Stimulated activated CD4-positive, alpha-beta T cell treated with anti-CD3 and anti-CD28 coated beads, Interleukin-12 subunit alpha, Interleukin-12 subunit beta, amount 100 ng/mL, for 4 hours (primary cell): ENCODE results near the gene DIPK1C.

Source experiments
- DNase-seq: peaks from one replicate; pipeline ENCODE4 v3.0.0-alpha.2; 2020

The DIPK1C gene

DNA sequence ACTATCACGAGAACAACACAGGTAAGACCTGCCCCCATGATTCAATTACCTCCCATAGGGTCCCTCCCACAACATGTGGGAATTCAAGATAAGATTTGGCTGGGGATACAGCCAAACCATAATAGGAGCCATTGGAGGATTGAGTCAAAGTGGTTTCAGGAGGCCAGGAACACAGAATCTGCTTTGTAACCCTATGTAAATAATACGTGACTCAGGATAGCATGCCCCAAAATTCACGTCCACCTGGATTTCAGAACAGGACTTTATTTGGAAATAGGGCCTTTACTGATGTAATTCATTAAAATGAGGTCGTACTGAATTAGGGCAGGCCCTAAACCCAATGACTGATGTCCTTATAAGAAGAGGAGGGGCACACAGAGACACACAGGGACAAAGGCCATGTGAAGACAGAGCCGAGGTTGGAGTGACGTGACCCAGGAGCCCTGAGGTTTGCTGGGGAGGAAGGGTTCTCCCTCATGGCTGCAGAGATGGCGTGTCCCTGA lies 23.1 kb upstream of the DIPK1C start:
- no peak for DNase-seq

DNA sequence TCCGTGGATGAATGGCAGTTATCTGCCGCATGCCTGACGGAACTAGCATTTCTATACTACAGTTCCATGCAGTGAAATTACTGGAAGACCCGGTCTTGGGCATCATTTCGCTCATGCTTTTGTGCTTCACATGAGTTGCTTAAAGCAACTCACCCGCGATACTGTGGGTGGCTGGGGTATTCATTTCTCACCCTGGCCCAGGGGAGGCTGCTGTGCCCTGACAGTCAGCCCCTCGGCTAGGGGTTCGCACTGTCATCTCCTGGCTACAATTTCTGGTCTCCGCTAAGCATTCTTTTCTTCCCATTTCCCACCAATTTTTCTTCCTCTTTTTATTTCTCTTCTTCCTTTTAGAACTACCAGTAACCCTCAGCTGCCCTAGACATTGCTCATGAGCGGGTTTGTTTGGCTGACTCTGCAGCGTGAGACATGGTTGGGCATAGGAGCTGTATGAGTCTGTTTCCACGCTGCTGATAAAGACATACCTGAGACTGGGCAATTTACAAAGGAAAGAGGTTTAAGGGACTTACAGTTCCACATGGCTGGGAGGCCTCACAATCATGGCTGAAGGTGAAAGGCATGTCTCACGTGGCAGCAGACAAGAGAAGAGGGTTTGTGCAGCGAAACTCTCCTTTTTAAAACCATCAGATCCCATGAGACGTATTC lies 22.5 kb upstream of the DIPK1C start:
- no peak for DNase-seq

DNA sequence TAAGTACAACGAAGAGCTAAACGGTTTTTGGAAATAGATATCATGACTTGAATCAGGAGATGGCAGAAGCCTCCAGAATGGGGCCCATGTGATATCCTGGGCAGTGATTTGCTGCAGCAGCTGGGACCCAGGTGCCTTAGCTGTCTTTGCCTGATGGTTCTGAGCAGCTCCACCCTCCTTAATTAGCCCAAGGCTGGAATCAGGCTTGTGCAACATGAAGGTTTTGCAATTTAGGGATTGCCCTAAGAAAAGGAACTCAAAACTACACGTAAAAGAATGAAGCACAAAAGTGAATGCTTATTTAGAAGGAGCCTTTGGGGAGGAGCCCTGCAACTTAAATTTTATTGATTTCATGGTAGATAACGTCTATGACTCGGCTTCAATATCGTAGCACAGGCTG lies 21.8 kb upstream of the DIPK1C start:
- DNase-seq: no peak

DNA sequence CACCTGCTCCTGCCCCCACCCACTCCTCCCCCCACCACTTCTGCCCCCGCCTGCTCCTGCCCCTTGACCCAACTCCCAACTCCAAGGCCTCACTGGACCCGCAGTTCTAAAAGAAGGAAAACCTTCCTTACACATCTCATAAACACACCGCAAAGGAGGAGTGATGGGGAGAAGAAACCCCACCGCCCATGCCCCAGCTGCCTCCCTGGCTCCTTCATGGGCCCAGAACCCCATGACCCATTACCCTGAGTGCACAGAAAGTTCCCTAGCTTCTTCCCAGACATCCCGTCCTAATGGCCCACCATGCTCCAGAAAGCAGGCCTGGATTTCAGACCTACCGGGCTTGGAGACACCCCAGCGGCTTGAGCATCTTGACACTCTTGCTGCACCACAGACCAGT lies 21.2 kb upstream of the DIPK1C start:
- no peak for DNase-seq

DNA sequence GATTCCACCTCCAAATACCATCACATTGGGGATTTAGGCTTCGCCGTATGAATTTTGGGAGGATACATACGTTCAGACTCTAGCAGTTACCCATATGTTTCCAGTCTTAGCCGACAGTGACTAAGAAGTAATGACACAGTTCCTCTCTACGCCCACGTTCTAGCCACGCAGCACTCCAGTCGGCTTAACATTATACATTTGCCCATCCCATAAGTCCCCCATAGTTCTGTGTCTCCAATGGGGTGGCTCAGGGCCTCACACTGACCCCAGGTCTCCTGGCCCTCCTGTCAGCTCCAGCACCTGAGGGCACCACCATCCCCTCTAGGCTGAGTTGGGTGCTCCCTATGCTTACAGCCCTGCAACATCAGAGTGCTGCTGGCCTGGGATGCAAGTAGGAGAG lies 20.7 kb upstream of the DIPK1C start:
- DNase-seq: no peak

DNA sequence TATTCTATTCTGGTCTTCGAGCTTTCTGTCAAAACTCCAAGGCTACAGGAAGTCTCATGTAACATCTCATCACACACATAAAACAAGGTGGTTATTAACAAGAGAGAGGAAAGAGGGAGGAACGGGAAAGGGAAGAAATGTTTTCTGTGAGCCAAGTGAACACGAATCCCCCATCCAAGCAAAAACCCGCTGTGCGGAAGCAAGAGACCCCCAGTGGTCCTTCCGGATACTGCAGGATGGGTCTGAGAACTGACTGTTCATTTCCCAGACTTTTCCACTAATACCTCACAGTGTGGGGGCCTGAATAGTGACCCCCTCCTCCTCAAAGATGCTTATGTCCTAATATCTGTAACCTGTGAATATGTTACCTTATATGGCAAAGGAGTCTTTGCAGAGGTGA lies 19.0 kb upstream of the DIPK1C start:
- DNase-seq: no peak

DNA sequence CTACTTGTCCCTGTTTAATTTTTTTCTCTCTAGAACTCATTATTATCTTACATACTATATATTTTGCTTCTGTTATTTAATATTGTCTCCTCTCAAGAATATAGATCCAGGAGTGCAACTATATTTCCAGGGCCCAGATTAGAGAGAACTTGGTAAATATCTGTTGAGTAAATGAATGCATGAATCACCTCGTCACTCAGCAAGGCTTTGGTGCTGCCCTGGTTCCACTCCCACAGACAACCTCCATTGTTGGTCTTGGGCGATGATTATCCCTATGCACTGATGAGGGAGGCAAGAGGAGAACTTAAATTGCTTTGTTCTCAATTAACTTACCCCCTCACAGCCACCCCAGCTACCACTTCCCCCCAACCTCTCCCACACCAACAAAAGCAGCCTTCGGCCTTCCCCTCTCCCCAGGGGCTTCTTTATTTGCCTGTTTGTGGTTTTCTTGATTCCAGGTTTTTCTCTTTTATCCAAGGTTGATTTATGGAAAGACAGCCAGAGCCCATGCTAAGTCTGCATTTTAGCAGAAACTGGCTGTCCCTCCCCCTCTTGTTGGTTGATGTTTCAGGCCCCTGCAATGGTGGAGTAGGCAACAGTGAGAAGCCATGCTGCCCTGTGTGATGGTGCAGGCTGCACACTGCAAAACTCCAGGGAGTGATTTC lies 17.0 kb upstream of the DIPK1C start:
- DNase-seq: no peak

DNA sequence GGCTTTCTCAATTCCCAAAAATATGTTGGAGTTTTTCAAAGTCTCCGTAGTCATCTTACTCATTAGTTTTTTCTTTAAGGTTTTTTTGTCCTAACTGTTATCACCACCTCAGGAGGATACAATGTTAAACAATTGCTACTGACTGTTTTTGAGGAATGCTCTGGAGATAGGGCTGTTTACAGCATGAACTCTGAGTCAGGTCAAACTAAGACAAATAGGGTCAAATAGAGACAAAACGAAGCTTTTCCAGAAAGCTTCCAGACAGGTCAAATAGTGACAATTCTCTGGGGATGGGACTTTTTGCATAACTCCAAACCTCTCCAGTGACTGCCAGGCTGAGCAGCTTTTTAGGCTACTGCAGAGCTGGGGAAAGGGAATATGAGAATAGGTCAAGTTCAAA lies 15.2 kb upstream of the DIPK1C start:
- DNase-seq: no peak

DNA sequence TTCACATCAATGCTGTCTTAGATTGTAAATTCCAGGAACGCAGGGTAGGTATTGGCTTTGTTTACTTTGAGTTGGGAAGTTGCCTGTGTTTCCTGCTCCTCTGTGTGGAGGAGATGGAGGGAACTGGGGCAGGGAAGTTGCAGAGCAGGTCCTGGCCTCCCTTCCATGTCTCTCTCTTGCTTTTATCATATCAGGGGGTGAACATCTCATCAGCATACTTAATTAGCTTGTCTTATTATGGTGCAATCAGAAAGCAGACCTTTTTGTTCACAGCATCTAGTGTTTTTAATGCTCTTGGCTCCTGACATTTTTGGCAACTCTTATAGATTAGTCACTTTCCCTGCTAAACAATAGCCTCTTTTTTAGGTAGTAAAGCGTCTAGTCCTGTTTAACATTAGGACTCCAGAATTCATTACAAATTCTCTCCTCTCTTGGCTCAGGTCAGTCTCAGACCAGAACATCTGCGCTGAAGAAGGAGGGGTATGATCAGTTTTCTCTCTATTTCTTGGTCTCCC lies 11.5 kb upstream of the DIPK1C start:
- no peak for DNase-seq

DNA sequence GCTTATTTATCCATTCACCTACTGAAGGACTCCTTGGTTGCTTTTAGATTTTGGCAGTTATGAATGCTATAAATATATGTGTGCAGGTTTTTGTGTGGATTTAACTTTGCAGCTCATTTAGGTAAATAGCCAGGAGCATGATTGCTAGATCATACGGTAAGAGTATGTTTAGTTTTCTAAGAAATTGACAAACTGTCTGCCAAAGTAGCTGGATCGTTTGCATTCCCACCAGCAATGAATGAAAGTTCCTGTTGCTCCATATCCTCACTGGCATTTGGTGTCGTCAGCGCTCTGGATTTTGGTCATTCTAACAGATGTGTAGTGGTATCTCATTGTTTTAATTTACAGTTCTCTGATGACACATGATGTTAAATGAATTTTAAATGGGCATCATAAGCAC lies 8.7 kb upstream of the DIPK1C start:
- DNase-seq: no peak

DNA sequence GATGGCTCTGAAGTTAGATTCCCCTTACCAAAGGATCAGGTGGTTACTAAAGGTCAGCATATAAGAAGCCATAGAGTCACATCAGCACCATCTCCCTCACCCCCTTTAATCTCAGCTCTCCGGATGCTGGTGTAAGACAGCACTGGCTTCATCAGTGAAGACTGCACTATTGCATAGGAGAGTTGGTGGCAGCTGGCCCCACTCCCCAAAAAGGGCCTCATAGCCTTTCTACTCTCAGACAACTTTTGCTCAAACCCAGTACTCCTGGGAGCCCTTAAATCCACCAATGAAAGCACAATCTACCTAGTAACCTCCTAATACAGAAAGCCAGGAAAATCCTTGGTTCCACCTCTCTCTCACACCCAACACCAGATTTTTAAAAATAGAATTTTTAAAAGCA lies 6.9 kb upstream of the DIPK1C start:
- no peak for DNase-seq

DNA sequence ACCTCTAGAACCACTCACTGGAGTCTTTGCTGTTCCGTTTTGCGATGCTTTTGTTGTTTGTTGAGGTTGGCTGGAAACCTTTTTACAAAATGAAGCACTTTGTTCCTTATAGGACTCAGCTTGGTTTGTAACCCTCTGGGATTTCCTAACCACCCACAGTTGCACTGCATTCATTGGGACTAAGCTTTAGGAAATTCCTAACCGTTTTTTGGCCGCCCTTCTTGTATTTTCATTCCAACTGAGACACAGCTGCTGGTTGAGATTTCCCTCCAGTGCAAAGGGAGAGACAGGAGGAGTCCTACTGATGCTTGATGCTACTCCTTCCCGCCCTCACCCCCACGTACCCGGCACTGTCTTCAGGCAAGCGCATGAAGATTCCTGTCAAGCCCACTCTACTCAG lies 6.1 kb upstream of the DIPK1C start:
- no peak for DNase-seq

DNA sequence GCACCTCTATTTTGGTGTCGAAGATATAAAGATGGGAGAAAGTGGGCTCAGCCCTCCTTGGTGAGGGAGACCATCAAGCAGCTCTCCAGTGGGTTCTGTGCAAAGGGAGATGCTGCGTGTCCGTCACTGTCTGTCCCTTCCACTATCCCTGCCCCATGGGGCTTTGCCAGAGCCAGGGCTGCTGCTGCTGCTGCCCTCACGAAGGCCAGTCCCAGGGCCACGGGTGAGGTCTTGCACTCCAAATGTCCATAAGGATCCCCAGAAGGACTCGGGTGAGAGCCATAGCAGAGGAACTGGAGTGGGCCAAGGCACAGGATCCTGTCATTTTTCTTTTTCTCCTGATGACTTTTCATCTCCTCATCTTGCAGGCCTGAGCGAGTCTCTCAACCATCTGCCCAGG lies 3.7 kb upstream of the DIPK1C start:
- DNase-seq: no peak

DNA sequence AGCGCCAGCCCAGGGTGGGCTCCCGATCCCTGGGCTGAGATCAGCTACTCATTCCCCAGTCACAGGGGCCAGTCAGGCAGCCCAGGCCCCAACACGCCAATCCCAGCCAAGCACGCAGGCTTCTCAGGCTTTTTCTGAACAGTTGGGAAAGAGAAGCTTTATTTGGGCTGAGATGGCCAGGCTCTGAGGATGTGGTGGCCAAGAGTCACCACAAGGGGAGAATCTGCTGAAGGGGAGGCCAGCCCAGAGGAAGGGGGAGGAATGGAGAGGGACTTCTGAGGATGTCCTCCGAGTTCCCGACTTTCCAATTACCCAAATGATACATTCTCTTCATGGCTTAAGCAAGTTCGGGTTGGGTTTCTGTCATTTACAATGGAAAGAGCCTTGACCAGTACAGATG lies 2.8 kb upstream of the DIPK1C start:
- DNase-seq: no peak

DNA sequence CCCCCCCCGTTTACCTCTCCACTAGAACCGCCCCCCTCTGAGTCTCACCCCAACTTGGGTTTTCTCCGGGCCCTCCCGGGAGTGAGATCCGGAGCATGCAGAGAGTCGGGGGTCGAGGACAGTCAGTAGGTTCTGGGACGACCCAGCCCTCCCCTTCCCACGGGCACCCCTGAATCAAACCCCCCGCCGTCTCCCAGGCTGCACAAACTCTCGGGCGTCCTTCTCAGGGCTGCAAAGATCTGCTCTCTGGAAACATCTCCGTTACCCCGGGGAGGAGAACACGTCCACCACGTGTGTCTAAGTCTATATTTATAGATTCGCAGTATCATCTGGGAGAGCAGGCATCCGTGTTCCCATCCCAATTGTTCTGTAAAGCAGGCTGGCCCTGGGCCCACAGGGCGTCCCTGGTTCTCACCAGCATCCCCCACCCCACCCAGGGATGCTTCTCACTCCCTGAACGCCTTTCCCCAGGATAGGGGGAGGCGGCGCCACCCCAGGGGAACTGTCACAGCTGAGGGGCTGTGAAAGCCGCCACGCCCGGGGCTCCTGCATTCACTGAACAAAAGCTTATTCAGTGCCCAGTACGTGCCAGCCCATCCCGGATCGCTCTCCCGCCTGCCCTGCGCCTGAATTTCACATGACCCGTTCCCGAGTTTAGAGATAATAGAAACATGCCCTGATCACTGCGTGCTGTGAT lies 765 bp upstream of the DIPK1C start:
- no peak for DNase-seq

DNA sequence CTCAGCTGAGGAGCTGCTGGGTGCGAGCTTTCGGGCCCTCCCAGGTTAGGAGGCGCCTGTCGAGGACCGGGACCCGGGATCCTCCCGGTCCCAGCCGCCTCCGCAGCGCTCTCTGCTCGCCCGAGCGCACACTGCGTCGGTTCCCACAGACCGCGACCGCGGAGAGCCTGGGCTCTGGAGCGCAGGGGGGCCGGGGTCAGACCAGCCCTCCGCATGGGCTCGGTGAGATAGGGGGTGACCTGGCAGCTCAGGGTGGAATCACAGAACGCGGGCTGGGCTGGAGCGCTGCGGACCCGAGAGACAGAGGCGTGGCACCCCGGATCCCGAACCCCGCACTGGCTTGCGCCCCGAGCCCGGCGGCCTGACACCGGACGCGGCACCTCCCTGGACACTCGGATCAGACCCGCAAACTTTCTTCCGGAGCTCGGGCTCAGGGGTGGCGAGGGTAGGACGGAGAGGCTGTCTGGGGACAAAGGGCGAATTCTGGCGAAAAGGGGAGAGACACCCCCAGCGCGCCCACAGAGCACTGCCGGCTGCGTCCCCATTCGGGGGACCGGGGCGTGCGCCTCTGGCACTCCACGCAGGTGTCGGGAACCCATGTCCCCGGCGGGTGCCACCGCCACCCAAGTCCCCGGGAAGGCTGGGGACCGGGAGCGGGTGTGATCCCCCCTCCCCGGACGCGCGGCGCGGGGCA lies 612 bp downstream of the DIPK1C start:
- DNase-seq: no peak

DNA sequence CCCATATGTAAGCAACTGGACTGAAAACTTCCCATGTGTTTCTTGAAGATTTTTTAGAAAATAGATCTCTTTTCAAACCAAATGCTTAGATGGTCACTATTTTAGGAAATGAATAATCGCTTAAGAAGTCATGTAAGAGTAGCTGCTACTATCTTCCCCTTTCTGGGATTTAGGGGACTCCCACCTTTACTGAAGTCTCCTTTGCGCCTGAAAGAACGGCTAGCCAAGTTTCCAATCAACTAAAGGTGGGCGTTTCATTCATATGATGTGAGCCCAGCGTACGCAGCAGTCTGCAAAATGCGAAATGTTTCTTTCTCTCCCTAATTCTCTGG lies 1.1 kb downstream of the DIPK1C start:
- DNase-seq: no peak

DNA sequence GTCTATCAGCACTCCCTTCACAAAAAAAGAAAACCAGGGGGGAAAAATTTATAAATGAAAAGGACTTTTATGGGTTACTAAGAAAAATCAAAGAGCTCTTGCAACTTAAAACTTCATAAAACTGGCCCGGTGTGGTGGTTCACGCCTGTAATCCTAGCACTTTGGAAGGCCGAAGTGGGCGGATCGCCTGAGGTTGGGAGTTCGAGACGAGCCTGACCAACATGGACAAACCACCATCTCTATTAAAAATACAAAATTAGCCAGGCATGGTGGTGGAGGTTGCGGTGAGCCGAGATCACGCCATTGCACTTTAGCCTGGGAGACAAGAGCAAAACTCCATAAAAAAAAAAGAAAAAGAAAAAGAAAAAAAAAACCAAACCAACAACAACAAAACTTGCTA lies 1.7 kb downstream of the DIPK1C start:
- DNase-seq: no peak

DNA sequence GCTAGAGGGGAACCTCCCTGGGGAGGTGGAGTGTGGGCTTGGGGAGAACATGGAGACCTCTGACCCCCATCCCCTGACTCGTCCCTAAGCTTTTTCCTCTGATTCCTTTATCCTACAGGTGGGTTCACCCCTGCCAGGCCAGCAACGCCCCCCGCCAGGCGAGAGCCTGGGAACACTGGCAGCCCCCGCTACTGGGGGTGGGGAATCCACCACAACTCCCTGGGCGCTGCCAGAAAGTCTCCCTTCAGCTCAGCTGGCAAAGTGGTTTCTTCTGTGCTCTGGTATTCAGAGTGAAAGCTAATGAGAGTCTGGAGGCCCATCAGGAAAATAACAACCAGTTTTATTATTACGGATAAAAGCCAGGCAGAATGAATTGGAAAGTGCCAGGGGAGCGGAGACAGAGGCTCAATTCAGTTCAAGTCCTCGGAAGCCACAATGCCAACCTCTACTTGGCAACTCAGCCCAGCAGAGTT lies 2.8 kb downstream of the DIPK1C start:
- no peak for DNase-seq

DNA sequence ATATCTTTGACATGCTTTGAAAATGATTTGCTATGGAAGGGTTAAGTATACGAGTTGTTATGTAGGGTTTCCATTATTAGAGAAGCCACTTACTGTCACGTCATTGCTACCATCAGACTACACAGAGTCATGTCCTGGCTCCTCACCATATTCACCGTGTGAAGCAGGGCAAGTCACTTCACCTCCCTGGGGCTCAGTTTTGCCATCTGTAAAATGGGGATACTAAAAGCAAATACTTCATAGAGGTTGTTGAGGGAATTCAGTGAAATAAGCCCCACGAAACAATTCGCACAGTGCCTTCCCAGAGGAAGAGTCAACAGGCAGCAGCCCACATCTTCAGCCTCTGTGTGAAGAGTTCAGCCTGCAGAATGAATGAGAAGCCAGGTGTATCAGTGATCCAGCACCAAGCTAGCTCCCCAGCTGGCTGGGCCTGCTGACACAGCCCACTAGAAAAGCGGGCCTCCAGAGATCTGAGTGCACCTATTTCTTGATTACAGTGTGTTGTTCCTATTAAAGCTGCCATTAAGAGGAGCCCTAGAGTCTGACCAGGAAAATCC lies 3.4 kb downstream of the DIPK1C start:
- no peak for DNase-seq

DNA sequence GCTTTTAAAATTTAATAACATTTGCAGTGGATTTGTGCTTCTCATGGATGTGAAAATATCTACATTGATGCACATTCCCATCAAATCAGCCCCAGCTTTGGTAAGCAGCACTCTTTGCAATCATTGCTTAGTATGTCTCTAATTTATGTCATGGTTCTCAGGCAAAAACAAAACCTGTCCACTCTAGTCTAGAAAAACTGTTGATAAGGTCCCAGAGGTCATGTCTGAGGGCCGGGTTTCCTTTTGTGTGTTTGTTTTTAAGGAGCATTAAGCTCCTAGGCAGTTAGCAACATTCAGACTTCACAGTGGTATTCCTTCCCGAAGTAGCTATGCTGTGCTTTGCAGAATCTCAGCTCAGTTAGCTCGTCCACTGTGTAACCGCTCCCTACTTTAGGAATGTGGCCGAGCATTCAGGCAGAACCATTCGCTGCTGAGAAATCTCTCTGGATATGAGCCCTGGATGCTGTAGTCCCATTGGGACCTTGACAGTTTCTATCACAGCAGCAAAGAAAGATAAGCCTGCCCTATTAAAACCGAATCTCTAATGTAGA lies 4.0 kb downstream of the DIPK1C start:
- no peak for DNase-seq

DNA sequence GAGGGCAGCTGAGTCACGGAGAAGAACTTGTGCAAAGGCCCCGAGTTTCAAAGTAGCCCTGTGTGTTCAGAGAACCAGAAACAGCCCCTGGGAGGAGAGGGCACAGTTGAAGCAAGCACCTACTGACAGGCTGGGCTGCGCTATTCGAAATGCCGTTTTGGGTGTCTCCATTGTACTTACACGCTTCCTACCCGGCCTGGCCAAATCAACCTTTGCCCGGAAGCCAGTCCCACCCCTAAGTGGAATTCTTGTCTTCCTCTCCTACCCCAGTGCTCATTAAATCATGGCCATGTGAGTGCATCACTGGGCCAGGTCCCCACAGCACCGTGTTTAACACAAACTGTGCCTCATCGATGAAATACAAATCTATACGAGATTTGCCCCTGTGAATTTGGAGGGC lies 6.0 kb downstream of the DIPK1C start:
- DNase-seq: no peak

DNA sequence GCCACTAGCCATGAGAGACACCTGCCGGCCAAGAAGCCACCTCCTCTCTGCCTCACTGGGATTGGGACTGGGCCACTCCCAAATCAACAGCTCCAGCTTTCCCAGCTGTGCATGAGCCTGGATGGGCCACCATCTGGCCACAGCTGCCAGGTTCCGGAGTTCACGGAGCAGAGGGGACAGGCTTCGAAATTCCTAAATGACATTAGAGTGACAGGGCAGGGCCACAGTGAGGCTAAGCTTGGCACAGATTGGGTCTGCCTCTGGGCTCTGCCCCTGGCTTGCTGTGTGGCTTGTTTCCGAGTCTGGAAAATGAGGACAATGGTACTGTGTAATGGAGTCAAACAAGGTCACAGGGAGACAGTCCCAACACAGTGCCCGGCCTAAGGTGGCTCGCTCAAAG lies 6.5 kb downstream of the DIPK1C start:
- DNase-seq: no peak
